Effector memory CD4-positive, alpha-beta T cell (primary cell): ENCODE measurements around the gene ADAMTS14.

Source experiments
- DNase-seq, 3 donors: peaks; one replicate each; pipeline ENCODE4 v3.0.0-alpha.2; 2020
- H3K27ac ChIP-seq: 2 replicates; pipeline ENCODE4 v1.7.0; 2013; ENCODE audit warnings: mild to moderate bottlenecking, low read length, moderate library complexity; ENCODE audit not compliant: insufficient read depth, poor library complexity, severe bottlenecking
- H3K27me3 ChIP-seq: replicated peaks from 2 replicates; pipeline ENCODE4 v1.7.0; 2013; ENCODE audit warnings: mild to moderate bottlenecking, low read length; ENCODE audit not compliant: insufficient read depth, control insufficient read depth, poor library complexity, severe bottlenecking
- H3K36me3 ChIP-seq: 2 replicates; pipeline ENCODE4 v1.7.0; 2013; ENCODE audit warnings: mild to moderate bottlenecking, low read length, moderate library complexity; ENCODE audit not compliant: control insufficient read depth, insufficient read depth
- H3K4me1 ChIP-seq: 2 replicates; pipeline ENCODE4 v1.7.0; 2013; ENCODE audit warnings: low read length, mild to moderate bottlenecking; ENCODE audit not compliant: control insufficient read depth, insufficient read depth, poor library complexity, severe bottlenecking
- H3K4me3 ChIP-seq: 2 replicates; pipeline ENCODE4 v1.7.0; 2013; ENCODE audit warnings: low read length, low read depth, mild to moderate bottlenecking; ENCODE audit not compliant: insufficient read depth, poor library complexity, severe bottlenecking
- H3K9me3 ChIP-seq: 2 replicates; pipeline ENCODE4 v1.7.0; 2013; ENCODE audit warnings: mild to moderate bottlenecking, low read length, moderate library complexity; ENCODE audit not compliant: control insufficient read depth

Gene ADAMTS14

DNA sequence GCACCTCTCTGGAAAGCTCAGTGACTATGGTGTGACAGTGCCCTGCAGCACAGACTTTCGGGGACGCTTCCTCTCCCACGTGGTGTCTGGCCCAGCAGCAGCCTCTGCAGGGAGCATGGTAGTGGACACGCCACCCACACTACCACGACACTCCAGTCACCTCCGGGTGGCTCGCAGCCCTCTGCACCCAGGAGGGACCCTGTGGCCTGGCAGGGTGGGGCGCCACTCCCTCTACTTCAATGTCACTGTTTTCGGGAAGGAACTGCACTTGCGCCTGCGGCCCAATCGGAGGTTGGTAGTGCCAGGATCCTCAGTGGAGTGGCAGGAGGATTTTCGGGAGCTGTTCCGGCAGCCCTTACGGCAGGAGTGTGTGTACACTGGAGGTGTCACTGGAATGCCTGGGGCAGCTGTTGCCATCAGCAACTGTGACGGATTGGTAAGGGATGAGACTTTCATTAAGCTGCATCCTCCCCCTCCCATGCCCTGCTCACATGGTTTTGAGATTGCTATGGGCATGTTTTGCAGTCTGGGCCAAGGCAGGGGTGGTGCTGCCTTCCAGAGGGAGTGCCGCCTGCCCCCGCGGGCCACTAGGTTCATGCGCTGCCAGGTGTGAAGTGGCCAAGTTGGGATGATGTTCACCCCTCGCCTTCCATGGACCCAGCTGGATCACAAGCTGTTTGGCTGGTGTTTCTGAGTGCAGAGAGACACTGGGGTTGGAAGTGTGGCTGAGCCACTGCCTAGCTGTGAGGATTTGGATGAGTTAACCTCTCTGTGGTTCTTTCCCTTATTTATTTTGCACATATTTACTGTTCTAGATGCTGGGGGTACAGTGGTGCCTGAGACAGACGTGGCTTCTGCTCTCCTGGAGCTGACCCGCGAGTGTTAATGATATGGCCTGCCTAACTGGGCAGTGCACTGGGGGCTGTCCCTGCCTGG, 2.5 kb downstream of the ADAMTS14 start:
- Histone ChIP-seq H3K4me1 (no peaks in the 10 kb centered on the region), H3K9me3 (no peaks in the 10 kb centered on the region), H3K27ac (no peak overlapping the region), H3K4me3 (no peak overlapping the region), H3K27me3 (peaks cover 10% of the 10 kb centered on the region), H3K36me3 (no peaks in the 10 kb centered on the region)
- no peak for DNase-seq

DNA sequence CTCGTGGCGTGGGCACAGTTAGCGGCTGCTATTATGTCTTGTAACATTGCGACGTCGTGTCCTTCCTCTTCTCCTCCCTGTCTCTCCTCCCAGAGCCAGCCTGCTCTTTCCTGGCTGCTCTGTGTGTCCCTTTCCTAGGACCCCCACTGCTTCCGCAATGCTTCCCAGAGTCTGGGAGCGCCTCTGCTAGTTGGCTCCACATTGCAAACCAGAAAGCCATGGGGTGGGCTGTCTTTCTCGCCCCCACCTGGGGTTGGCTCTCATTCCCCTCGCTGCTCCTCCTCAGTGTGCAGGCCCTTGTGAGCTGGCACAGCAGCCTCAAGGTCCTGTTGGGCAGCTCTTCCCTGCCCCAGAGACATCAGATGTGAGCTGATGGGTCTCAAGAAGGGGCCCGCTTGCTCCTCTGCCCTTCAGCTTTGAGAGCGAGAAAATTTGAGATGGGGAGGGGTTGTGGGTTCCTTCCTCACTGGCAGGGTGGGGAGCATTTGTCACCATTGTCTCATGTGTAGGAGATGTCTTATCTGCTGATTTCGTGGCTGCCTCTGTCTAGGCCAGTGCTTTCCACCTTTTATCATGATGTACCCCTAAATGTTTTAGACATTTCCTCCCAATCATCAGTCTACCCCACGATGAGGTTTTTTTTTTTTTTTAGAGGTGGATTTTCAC, 3.3 kb downstream of the ADAMTS14 start:
- Histone ChIP-seq H3K27ac (no peak overlapping the region), H3K36me3 (no peaks in the 10 kb centered on the region), H3K27me3 (peaks cover 10% of the 10 kb centered on the region), H3K9me3 (no peaks in the 10 kb centered on the region), H3K4me1 (no peaks in the 10 kb centered on the region), H3K4me3 (no peak overlapping the region)
- no peak for DNase-seq

DNA sequence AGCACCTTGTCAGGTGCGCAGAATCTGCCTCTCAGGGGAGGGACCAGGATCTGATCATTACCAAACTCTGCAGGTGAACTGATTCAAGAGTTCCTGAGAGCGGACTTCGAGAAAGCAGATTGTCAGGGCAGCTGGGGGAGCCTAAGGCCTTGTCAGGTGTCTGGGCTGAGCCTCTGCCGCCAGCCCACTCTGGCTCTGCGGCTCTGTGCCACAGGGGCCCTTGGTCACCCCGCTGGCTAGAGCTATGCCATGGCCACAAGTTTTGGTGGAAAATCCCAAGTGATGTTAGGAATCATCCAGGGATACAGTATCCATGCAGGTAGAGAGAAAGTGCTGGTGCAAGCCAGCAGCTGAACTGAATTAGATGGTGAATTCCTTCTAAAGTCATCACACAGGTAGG, 4.2 kb downstream of the ADAMTS14 start:
- no peak overlapping the region for H3K27ac ChIP-seq
- H3K4me1 ChIP-seq, result no peaks in the 10 kb centered on the region
- no peaks in the 10 kb centered on the region for H3K36me3 ChIP-seq
- no peak for DNase-seq
- H3K27me3 ChIP-seq, result peaks cover 10% of the 10 kb centered on the region
- H3K9me3 ChIP-seq, result no peaks in the 10 kb centered on the region
- no peak overlapping the region for H3K4me3 ChIP-seq

DNA sequence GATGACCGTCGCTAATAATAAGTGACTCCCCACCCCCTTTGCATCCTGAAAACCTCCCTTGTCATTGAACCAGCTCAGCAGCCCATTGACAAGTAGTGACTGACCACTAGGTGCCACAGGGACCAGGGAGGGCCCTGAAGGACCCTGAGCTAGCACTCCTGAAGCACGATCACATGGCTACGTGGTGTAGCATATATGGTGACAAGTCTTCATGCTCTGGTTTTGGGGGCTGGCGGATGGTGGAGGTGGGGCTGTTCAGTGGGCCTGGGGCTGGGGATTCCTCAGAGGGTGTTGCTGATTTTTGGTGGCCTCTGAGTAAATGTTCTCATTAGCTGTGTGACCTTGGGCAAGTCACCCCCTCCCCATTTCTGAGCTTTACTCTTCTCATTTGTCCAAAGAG, 4.7 kb downstream of the ADAMTS14 start:
- no peaks in the 10 kb centered on the region for H3K4me1 ChIP-seq
- no peak overlapping the region for H3K27ac ChIP-seq
- peaks cover 10% of the 10 kb centered on the region for H3K27me3 ChIP-seq
- no peaks in the 10 kb centered on the region for H3K36me3 ChIP-seq
- H3K4me3 ChIP-seq, result no peak overlapping the region
- DNase-seq, result no peak
- no peaks in the 10 kb centered on the region for H3K9me3 ChIP-seq

DNA sequence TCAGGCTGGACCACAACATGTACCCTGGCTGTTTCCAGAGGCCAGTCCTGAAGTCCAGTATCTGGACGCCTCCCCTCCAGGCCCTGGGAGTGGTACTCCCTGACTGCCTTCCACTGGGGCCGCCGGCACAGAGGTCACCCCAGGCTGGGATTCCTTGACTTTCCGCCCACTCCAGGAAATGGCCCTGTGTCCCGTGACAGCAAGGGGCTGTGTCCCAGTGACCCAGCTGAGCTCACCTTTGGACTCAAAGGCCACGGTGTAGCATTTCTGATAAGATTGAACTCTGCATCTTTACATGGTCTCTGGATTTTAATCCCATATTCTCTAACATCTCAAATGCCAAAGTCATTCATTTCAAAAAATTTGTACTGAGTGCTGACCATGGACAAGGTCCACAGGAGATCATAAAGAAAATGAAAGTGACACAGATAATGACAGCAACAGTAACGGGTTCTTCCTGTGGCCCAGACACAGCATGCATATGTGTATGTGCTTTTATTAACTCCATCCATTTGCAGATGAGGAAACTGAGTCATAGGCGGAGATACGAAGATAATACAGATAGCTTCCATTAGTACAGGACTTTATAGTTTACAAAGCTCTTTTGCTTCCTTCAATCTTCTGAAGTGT, 5.4 kb downstream of the ADAMTS14 start:
- Histone ChIP-seq H3K27ac (no peak overlapping the region), H3K36me3 (no peaks in the 10 kb centered on the region), H3K9me3 (no peaks in the 10 kb centered on the region), H3K27me3 (peaks cover 7% of the 10 kb centered on the region), H3K4me1 (no peaks in the 10 kb centered on the region), H3K4me3 (no peak overlapping the region)
- no peak for DNase-seq

DNA sequence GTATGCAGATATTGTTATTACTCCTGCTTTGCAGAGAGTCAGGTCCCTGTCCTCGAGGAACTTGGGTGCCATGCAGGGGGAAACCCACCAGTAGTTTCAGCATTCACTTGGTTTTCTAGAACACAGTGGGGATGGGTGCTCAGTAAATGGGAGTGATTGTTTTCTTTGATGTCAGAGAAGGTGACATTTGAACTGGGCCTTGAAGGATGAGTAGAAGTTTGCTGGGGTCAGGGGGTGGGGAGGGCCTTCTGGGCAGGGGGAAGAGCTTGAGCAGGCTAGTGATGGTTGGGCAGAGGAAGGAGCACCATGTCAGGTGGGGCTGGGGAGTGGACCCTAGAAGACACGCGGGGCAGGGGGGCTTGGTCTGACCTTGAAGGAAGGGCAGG, 5.9 kb downstream of the ADAMTS14 start:
- Histone ChIP-seq H3K9me3 (no peaks in the 10 kb centered on the region), H3K27ac (no peak overlapping the region), H3K4me3 (no peak overlapping the region), H3K4me1 (no peaks in the 10 kb centered on the region), H3K27me3 (peaks cover 4% of the 10 kb centered on the region), H3K36me3 (no peaks in the 10 kb centered on the region)
- no peak for DNase-seq

DNA sequence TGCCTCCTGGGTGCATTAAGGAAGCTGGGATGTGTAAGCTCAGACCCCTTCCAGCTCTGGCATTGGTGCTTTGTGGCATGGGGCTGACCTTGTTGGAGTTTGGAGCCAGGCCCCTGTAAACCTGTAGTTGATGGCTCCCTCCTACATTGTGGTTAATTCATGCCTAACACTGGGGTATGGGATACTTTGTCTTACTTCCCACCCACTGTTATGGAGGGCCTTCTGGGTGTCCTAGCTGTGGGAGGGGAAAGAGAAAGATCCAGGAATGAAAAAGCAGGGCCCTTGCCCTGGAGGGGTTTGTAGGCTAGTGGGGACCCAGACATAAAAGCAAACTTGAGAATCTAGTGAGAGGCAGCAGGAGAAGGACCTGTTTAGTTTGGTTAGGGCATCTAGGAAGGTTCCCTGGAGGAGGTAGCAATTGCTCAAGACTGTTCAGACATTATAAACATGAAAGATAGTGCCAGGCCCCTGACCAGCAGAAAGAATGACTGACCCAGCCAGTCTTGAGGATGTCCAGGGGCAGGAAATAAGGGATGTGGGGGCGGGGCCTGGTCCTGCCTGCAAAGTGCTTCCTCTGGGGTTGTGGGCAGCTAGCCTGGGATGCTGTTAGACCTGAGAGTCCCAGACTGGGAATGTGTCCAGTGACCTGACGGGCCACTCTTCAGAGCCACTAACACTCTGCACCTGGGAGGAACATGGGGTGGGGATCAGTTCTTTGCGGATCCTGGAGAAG, 6.6 kb downstream of the ADAMTS14 start:
- Histone ChIP-seq H3K27ac (no peak overlapping the region), H3K4me1 (no peaks in the 10 kb centered on the region), H3K4me3 (no peak overlapping the region), H3K9me3 (no peaks in the 10 kb centered on the region), H3K27me3 (no peaks in the 10 kb centered on the region), H3K36me3 (no peaks in the 10 kb centered on the region)
- DNase-seq, result no peak

DNA sequence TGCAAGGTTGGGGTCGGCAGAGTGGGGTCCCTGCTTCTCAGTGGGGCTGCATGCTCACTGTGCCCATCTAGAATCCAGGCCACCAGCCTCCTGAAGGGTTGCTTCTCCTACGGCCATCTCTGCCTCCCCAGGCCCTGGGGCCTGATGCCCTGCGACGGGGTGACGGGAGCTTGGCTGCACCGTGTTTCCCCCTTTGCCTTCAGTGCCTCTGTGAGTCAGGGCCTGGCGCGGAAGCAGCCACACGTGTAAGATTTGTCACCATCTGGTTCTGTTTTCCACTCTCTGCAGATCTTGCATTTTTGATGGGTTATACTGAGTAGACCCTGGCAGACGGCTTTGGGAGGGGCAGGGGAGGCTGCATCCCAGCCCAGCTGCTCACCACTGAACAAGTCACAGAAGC, 7.2 kb downstream of the ADAMTS14 start:
- Histone ChIP-seq H3K4me3 (no peak overlapping the region), H3K9me3 (no peaks in the 10 kb centered on the region), H3K27ac (no peak overlapping the region), H3K27me3 (no peaks in the 10 kb centered on the region), H3K4me1 (no peaks in the 10 kb centered on the region), H3K36me3 (no peaks in the 10 kb centered on the region)
- DNase-seq, result no peak

DNA sequence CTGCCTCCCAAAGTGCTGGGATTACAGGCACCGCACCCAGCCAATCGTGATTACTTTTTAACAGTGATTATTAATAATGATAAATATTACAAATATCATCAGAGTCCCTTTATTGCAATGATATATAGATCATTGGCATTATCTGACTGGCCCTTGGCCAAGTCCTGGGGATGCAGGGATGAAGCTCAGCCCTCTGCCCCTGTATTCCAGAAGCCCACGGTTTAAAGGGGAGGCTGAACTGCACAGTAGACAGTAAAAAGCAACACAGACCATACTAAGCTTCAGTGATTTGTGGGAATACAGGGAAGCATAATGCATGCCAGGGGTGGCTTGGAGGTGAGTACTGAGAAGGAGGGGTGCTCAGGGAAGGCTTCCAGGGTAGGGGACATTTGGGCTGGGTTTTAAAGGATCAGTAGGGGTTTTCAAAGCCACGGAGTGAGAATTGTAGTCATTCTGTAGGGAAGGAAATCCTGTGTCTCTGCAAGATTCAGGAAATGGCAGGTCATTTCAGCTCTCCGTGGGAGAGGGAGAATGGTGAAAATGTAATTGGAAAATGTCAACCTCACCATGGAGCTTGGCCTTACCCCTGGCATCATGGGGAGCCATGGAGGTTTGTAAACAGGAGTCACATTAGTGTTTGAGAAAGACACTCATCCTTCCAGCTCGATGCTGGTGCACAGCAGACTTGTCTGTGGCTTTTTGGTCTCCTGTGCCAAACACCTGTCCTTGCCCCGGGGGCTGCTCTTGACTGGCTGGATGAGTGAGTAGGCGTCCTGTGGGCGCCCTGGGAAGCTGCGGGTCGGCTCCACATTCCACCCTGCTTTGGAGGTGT, 8.8 kb downstream of the ADAMTS14 start:
- no peak for DNase-seq
- Histone ChIP-seq H3K27me3 (no peaks in the 10 kb centered on the region), H3K36me3 (no peaks in the 10 kb centered on the region), H3K9me3 (no peaks in the 10 kb centered on the region), H3K4me1 (no peaks in the 10 kb centered on the region), H3K4me3 (no peak overlapping the region), H3K27ac (no peak overlapping the region)
